Adrenal gland (tissue), 12 donors: ENCODE results near the gene KCNN4. TPM values are rescaled to one million over a fixed set of nuclear protein-coding genes. Genes with fewer than 3 reads are reported as not detected.

ENCODE experiments used
- DNase-seq, 7 donors: peaks; one replicate each; pipeline ENCODE4 v3.0.0-alpha.2; 2019 to 2020
- H3K27ac ChIP-seq, 5 donors: fragments of 200-600 bp; sonication (generic) in 4 of 5; 1 replicate in 3 of 5; 2 replicates in 2 of 5; pipeline versions ENCODE4 v1.5.1 to v1.8.0; 2016 to 2020; ENCODE audit warnings: mild to moderate bottlenecking in 1 of 5
- H3K27me3 ChIP-seq: fragments of 200-600 bp; 2 replicates; pipeline ENCODE4 v1.8.0; 2021
- H3K36me3 ChIP-seq, 2 donors: fragments of 200-600 bp; replicated peaks in 1 of 2; 1 replicate in 1 of 2; 2 replicates in 1 of 2; pipeline versions ENCODE4 v1.5.1 to v1.8.0; 2018 to 2022
- H3K4me1 ChIP-seq, 2 donors: fragments of 200-600 bp; replicated peaks in 1 of 2; 1 replicate in 1 of 2; 2 replicates in 1 of 2; pipeline versions ENCODE4 v1.5.1 to v1.8.0; 2018 to 2021
- H3K4me3 ChIP-seq, 4 donors: fragments of 200-600 bp; sonication (generic) in 3 of 4; one replicate each; pipeline ENCODE4 v1.5.1; 2016 to 2018
- H3K9me3 ChIP-seq, 3 donors: fragments of 200-600 bp; sonication (generic) in 1 of 3; replicated peaks in 1 of 3; 1 replicate in 2 of 3; 2 replicates in 1 of 3; pipeline versions ENCODE4 v1.5.1 to v1.8.0; 2016 to 2021
- CTCF ChIP-seq, 6 experiments: fragments of 450-650 bp in 4 of 6; fragments of 200-600 bp in 2 of 6; sonication (generic) in 1 of 6; IDR thresholded peaks; 1 replicate in 5 of 6; 2 replicates in 1 of 6; pipeline versions ENCODE4 v1.5.1 to v1.8.0; 2016 to 2021; ENCODE audit warnings: antibody characterized with exemption in 6 of 6, mild to moderate bottlenecking in 2 of 6, moderate library complexity in 1 of 6
- POLR2A ChIP-seq, 2 donors: fragments of 450-650 bp; IDR thresholded peaks; one replicate each; pipeline ENCODE4 v1.6.1; 2017; ENCODE audit warnings: antibody characterized with exemption in 2 of 2, mild to moderate bottlenecking in 2 of 2, moderate library complexity in 1 of 2
- WGBS, 4 donors: extraction: QIAGEN DNeasy Blood & Tissue Kit in 2 of 4; methylation state at CpG; one replicate each; pipeline versions ENCODE4 v1.1.5 to v1.1.7; 2013 to 2017; 5-methylcytosine and 5-hydroxymethylcytosine counted together
- intact Hi-C, 2 donors: fragments of 100-400 bp; cut with DNase I; formaldehyde crosslinking; loops; one replicate each; pipeline versions ENCODE4 v1.14.1 to v1.15.0; 2022 to 2023
- polyA plus RNA-seq, 3 donors: library from polyadenylated mRNA; stranded (reverse); fragments of 200-250 nt in 2 of 3; fragments of 350-450 nt in 1 of 3; fragmentation: Illumina TruSeq in 1 of 3; extraction: RNeasy Lipid Tissue Mini Kit (QIAGEN cat#74804) in 1 of 3; gene quantifications; one replicate each; pipeline ENCODE4 v1.2.3, GENCODE V29; 2013 to 2014
- total RNA-seq, 9 donors: library from RNA; depleted of rRNA in 4 of 9; stranded (reverse); fragments of >200 nt in 4 of 9; fragments of 120-200 nt in 1 of 9; fragmentation: NEBNext Ultra II Directional in 1 of 9; extraction: Animal tissue kit (Norgen Biotek cat#: 25700) in 1 of 9; gene quantifications; one replicate each; pipeline versions ENCODE4 v1.1.0 to v1.2.4, GENCODE V29; 2013 to 2023
- donor health status: healthy with polysubstance abuse.
- donor health status: Bipolar disorder and iron deficiency.
- donor health status: DM: yes; HTN: yes; CAD: no.
- donor health status: DM: no; HTN: no; CAD: no.
- donor health status: DM: no; HTN: no; CAD: no.
- donor health status: DM: yes; HTN: yes; CAD: no.

Gene KCNN4
- total and polyA plus RNA-seq, 12 donors: 0.22 to 13.0 (median 0.56) TPM

- Histone ChIP-seq H3K27me3 (no peaks in the 10 kb centered on the region), H3K27ac (no peak overlapping the region), H3K4me1 (peaks cover 20 to 25% of the 10 kb centered on the region in 2 donors), H3K4me3 (no peak overlapping the region), H3K9me3 (no peaks in the 10 kb centered on the region), H3K36me3 (peaks cover 0 to 59% of the 10 kb centered on the region in 2 donors)
- no peak for DNase-seq
- 87 to 100% (median 92%) methylated on average over 1 of the region's 1 CpG for WGBS, 4 donors
- intact Hi-C loops: loop anchor here in 1 of 2 donors (5.0 kb wide), 1 partner anchor 32 kb away; the partner anchor contains the start of gene KCNN4
- TF ChIP-seq CTCF (IDR thresholded peaks at IDR 0.05): no peak
- TF ChIP-seq POLR2A (IDR thresholded peaks at IDR 0.05): no peak
Measured at GRCh38 chr19:43749898-43750297, 30.9 kb downstream of the KCNN4 start.

- Histone ChIP-seq H3K27ac (no peak overlapping the region), H3K4me1 (peaks cover 20 to 25% of the 10 kb centered on the region in 2 donors), H3K9me3 (no peaks in the 10 kb centered on the region), H3K36me3 (peaks cover 0 to 66% of the 10 kb centered on the region in 2 donors), H3K4me3 (no peak overlapping the region), H3K27me3 (no peaks in the 10 kb centered on the region)
- no peak for DNase-seq
- TF ChIP-seq POLR2A (IDR thresholded peaks at IDR 0.05): no peak
- TF ChIP-seq CTCF (IDR thresholded peaks at IDR 0.05): no peak
- intact Hi-C loops: loop anchor here in 1 of 2 donors (5.0 kb wide), 1 partner anchor 33 kb away; the partner anchor contains the start of gene KCNN4
- WGBS, 4 donors: 88 to 94% (median 90%) methylated on average over 7 of the region's 7 CpGs
Measured at GRCh38 chr19:43749152-43749551, 31.6 kb downstream of the KCNN4 start.

- no peak for TF ChIP-seq POLR2A (IDR thresholded peaks at IDR 0.05)
- no peak for TF ChIP-seq CTCF (IDR thresholded peaks at IDR 0.05)
- Histone ChIP-seq H3K4me1 (peaks cover 16 to 20% of the 10 kb centered on the region in 2 donors), H3K36me3 (peaks cover 0 to 71% of the 10 kb centered on the region in 2 donors), H3K9me3 (no peaks in the 10 kb centered on the region), H3K4me3 (no peak overlapping the region), H3K27me3 (no peaks in the 10 kb centered on the region), H3K27ac (no peak overlapping the region)
- no peak for DNase-seq
- 77 to 82% (median 80%) methylated on average over 4 of the region's 4 CpGs for WGBS, 4 donors
- intact Hi-C loops: loop anchor here in 1 of 2 donors (5.0 kb wide), 1 partner anchor 34 kb away; the partner anchor contains the start of gene KCNN4
Measured at GRCh38 chr19:43748685-43749084, 32.1 kb downstream of the KCNN4 start.

GRCh38 chr19:43748205-43748594 is 32.6 kb downstream of the KCNN4 start:
- H3K4me3 ChIP-seq: no peak overlapping the region
- TF ChIP-seq POLR2A (IDR thresholded peaks at IDR 0.05): no peak
- no peak overlapping the region for H3K27ac ChIP-seq
- DNase-seq: no peak
- no peaks in the 10 kb centered on the region for H3K9me3 ChIP-seq
- H3K36me3 ChIP-seq: peaks cover 0 to 72% of the 10 kb centered on the region in 2 donors
- WGBS, 4 donors: 82 to 92% (median 90%) methylated on average over 4 of the region's 4 CpGs
- peaks cover 11 to 15% of the 10 kb centered on the region in 2 donors for H3K4me1 ChIP-seq
- no peaks in the 10 kb centered on the region for H3K27me3 ChIP-seq
- intact Hi-C loops: loop anchor here in 1 of 2 donors (5.0 kb wide), 1 partner anchor 34 kb away; the partner anchor contains the start of gene KCNN4
